Measurements from ENCODE around the gene QKI.

- peak; percentile 70 for TF ChIP-seq CTCF (IDR thresholded peaks at IDR 0.05; ENCODE audit: low read depth, low read length)
- no peak for TF ChIP-seq POLR2A (IDR thresholded peaks at IDR 0.05; ENCODE audit: extremely low read depth, insufficient read length)
These were observed 140.1 kb downstream of the QKI start for GRCh38 chr6:163554663-163555062.
